ENCODE results near the gene ABCC10. TPM values are rescaled to one million over a fixed set of nuclear protein-coding genes. Genes with fewer than 3 reads are reported as not detected.

The ABCC10 gene
- total and polyA plus RNA-seq, 12 donors: 7.1 to 44.3 (median 10.9) TPM

DNA sequence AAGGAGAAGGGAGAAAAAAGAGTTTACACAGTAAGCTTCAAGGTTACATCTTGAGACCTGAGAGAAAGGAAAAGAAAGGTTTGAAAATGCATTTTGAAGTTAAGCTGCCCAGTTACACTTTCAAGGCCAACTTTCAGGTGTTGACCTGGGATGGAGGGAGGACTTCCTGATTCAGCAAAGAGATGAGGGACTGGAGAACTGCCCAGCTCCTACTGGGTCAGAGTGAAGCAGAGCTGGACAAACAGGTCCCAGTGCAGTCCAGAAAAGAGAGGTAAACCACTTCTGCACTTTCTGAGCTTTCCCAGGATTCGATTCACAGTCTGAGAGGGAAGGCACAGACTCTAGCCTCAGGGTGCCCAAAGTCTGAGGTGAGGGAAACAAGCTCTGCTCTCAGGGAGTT lies 44.1 kb downstream of the ABCC10 start:
- intact Hi-C loops (cut with DNase I): no loop called here

GRCh38 chr6:43472515-43472914 lies 45.2 kb downstream of the ABCC10 start:
- TF ChIP-seq CTCF (IDR thresholded peaks at IDR 0.05): no peak
- H3K4me3 ChIP-seq: no peak overlapping the region
- H3K27ac ChIP-seq: no peak overlapping the region
- H3K9me3 ChIP-seq: no peaks in the 10 kb centered on the region
- 96 to 97% methylated on average over 4 of the region's 4 CpGs for WGBS, 2 donors
- H3K27me3 ChIP-seq: peaks cover 0 to 3% (median 0%) of the 10 kb centered on the region in 7 donors
- H3K36me3 ChIP-seq: no peaks in the 10 kb centered on the region
- intact Hi-C loops (cut with DNase I): no loop called here
- H3K4me1 ChIP-seq: peaks cover 0 to 34% (median 10%) of the 10 kb centered on the region in 9 donors
- DNase-seq: no peak
- ATAC-seq: no peak

More for the DNA sequence above, 44.1 kb downstream of the ABCC10 start:
- Histone ChIP-seq H3K27ac (no peak overlapping the region), H3K9me3 (no peaks in the 10 kb centered on the region), H3K4me1 (peaks cover 0 to 37% (median 5%) of the 10 kb centered on the region in 9 donors), H3K27me3 (peaks cover 0 to 3% (median 0%) of the 10 kb centered on the region in 7 donors), H3K4me3 (no peak overlapping the region), H3K36me3 (no peaks in the 10 kb centered on the region)
- ATAC-seq (no peak), DNase-seq (no peak)
- no peak for TF ChIP-seq CTCF (IDR thresholded peaks at IDR 0.05)
- 76 to 87% methylated on average over 1 of the region's 1 CpG for WGBS, 2 donors

GRCh38 chr6:43475516-43475915 lies 48.2 kb downstream of the ABCC10 start:
- intact Hi-C loops (cut with DNase I): no loop called here

DNA sequence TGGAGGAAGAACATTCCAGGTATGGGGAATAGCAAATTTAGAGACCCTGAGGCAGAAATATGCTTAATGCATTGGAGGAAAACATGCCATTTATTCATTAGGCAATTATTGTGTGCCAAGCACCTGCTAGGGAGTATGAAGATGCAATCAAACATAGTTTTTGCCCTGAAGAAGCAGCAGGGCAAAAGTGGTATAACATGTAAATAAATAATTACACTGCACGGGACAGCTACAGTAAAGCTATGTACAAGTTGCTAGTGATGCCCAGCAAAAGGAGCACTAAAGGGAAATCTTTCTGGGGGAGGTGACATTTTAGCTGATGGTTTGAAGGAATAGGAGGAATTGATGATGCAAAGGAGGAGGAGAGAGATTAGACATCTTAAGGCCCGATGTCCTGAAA lies 49.4 kb downstream of the ABCC10 start:
- DNase-seq: no peak
- Histone ChIP-seq H3K9me3 (no peaks in the 10 kb centered on the region), H3K4me1 (peaks cover 7 to 46% (median 33%) of the 10 kb centered on the region in 9 donors), H3K27ac (peak overlapping the region in 8 of 10 donors; percentile 32 to 94 (median 85)), H3K4me3 (peak overlapping the region in 8 of 10 donors; percentile 61 to 87 (median 76)), H3K27me3 (no peaks in the 10 kb centered on the region), H3K36me3 (peaks cover 0 to 10% (median 0%) of the 10 kb centered on the region in 9 donors)
- intact Hi-C loops (cut with DNase I): no loop called here
- no peak for ATAC-seq
- WGBS, 2 donors: 42 to 57% methylated on average over 2 of the region's 2 CpGs
- no peak for TF ChIP-seq CTCF (IDR thresholded peaks at IDR 0.05)

More at GRCh38 chr6:43475516-43475915, 48.2 kb downstream of the ABCC10 start:
- H3K27me3 ChIP-seq: no peaks in the 10 kb centered on the region
- H3K27ac ChIP-seq: no peak overlapping the region
- H3K9me3 ChIP-seq: no peaks in the 10 kb centered on the region
- H3K36me3 ChIP-seq: peaks cover 0 to 4% (median 0%) of the 10 kb centered on the region in 9 donors
- H3K4me1 ChIP-seq: peaks cover 7 to 35% (median 30%) of the 10 kb centered on the region in 9 donors
- DNase-seq (no peak), ATAC-seq (no peak)
- no peak overlapping the region for H3K4me3 ChIP-seq
- TF ChIP-seq CTCF (IDR thresholded peaks at IDR 0.05): no peak
- WGBS, 2 donors: 86 to 90% methylated on average over 6 of the region's 6 CpGs

All from heart right ventricle (tissue), 16 donors.